GM23248 (cell line): ENCODE results near the gene MARK3. TPM values are rescaled to one million over a fixed set of nuclear protein-coding genes. Genes with fewer than 3 reads are reported as not detected.

Experiments
- DNase-seq: peaks from one replicate; pipeline ENCODE4 v3.0.0-alpha.2; 2015
- H2AFZ ChIP-seq: fragments of 200-600 bp; sonication (generic); 2 replicates; pipeline ENCODE4 v1.6.1; 2016; ENCODE audit warnings: antibody characterized with exemption
- H3F3A ChIP-seq: fragments of 200-600 bp; sonication (generic); 2 replicates; pipeline ENCODE4 v1.6.1; 2016; ENCODE audit warnings: mild to moderate bottlenecking, antibody characterized with exemption, mixed run types; ENCODE audit not compliant: insufficient read depth
- H3K27ac ChIP-seq: fragments of 200-600 bp; sonication (generic); 2 replicates; pipeline ENCODE4 v1.5.1; 2016; ENCODE audit warnings: mild to moderate bottlenecking
- H3K27me3 ChIP-seq: fragments of 200-600 bp; sonication (generic); replicated peaks from 2 replicates; pipeline ENCODE4 v1.6.1; 2016; ENCODE audit warnings: mild to moderate bottlenecking; ENCODE audit not compliant: insufficient read depth
- H3K36me3 ChIP-seq: fragments of 200-600 bp; sonication (generic); 2 replicates; pipeline ENCODE4 v1.6.1; 2016; ENCODE audit warnings: low read depth, mild to moderate bottlenecking
- H3K4me1 ChIP-seq: fragments of 200-600 bp; sonication (generic); 2 replicates; pipeline ENCODE4 v1.6.1; 2016; ENCODE audit warnings: mild to moderate bottlenecking; ENCODE audit not compliant: insufficient read depth
- H3K4me2 ChIP-seq: fragments of 200-600 bp; sonication (generic); one replicate; pipeline ENCODE4 v1.6.1; 2016; ENCODE audit warnings: mild to moderate bottlenecking; ENCODE audit not compliant: unreplicated experiment
- H3K4me3 ChIP-seq: fragments of 200-600 bp; sonication (generic); 2 replicates; pipeline ENCODE4 v1.5.1; 2016; ENCODE audit warnings: mild to moderate bottlenecking
- H3K79me2 ChIP-seq: fragments of 200-600 bp; sonication (generic); 2 replicates; pipeline ENCODE4 v1.6.1; 2016; ENCODE audit warnings: mild to moderate bottlenecking; ENCODE audit not compliant: insufficient read depth
- H3K9ac ChIP-seq: fragments of 200-600 bp; sonication (generic); 2 replicates; pipeline ENCODE4 v1.6.1; 2016; ENCODE audit warnings: mild to moderate bottlenecking
- H3K9me2 ChIP-seq: fragments of 200-600 bp; sonication (generic); 2 replicates; pipeline ENCODE4 v1.6.1; 2016; ENCODE audit warnings: mixed run types, mild to moderate bottlenecking, moderate library complexity; ENCODE audit not compliant: insufficient read depth
- H3K9me3 ChIP-seq: fragments of 200-600 bp; sonication (generic); one replicate; pipeline ENCODE4 v1.6.1; 2017; ENCODE audit warnings: low read depth
- H4K20me1 ChIP-seq: fragments of 200-600 bp; sonication (generic); 2 replicates; pipeline ENCODE4 v1.6.0; 2016; ENCODE audit not compliant: insufficient read depth
- EZH2 ChIP-seq: fragments of 200-600 bp; sonication (generic); IDR thresholded peaks from 2 replicates; pipeline ENCODE4 v1.6.1; 2018; ENCODE audit warnings: antibody characterized with exemption, mild to moderate bottlenecking; ENCODE audit not compliant: insufficient read depth, poor library complexity, severe bottlenecking
- EZH2phosphoT487 ChIP-seq: fragments of 200-600 bp; sonication (generic); IDR thresholded peaks from 2 replicates; pipeline ENCODE4 v1.6.1; 2018; ENCODE audit warnings: antibody characterized with exemption, moderate library complexity, mild to moderate bottlenecking, low read depth; ENCODE audit not compliant: insufficient read depth
- WGBS, 2 experiments: methylation state at CpG; one replicate each; pipeline ENCODE4 v1.1.6; 2015 to 2017; ENCODE audit warnings: low lambda C conversion rate in 2 of 2, low coverage in 1 of 2; ENCODE audit errors: missing lambda C conversion rate in 2 of 2; 5-methylcytosine and 5-hydroxymethylcytosine counted together
- in situ Hi-C: fragments of 300-500 bp; cut with MboI; formaldehyde crosslinking; loops from 2 replicates; pipeline ENCODE4 v1.15.0; 2020
- polyA plus RNA-seq: library from polyadenylated mRNA; unstranded; fragments of >200 nt; fragmentation: Nextera tagmentation; extraction: Ambion mirVana; gene quantifications from 2 replicates; pipeline ENCODE4 v1.2.1, GENCODE V29; 2016
- total RNA-seq: library from RNA; depleted of rRNA; stranded (reverse); fragments of >200 nt; shearing (Covaris generic); gene quantifications from 2 replicates; pipeline ENCODE4 v1.2.3, GENCODE V29; 2014

MARK3 gene
- total and polyA plus RNA-seq, 2 experiments from 2014 or later, result 32.9 to 80.6 TPM

DNA sequence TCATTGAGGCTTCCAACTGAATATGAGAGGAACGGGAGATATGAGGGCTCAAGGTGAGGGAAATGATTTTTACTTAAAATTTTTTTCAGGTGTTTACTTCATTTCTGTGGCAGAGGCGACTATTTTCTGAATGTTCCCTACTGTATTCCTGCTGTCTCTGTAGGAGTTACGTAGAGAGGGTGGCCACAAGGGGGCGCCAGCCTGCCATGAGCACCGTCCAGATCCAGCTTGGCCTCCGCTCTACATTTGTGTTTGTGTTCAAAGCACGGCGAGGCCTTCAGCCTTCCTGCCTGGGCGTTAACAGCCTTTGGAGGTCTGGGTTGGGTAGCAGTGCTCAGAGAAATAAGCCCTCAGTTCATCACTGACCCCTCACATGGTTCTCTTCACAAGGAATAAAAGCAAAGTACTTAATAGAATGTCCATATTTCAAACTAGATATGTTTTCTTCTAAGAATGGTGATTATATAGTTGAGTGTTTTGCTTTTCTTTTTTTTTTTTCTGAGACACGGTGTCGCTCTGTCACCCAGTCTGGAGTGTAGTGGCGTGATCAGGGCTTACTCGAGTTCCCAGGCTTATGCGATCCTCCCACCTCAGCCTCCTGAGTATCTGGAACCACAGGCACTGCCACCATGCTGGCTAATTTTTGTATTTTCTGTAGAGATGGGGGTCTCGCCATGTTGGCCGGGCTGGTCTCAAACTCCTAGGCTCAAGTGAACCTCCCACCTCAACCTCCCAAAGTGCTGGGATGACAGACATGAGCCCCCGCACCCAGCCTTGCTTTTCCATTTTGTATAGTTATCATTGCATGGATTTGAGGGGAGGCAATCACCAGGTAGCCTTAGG lies 115.2 kb downstream of the MARK3 start:
- H2AFZ ChIP-seq, result no peak overlapping the region
- no peaks in the 10 kb centered on the region for H4K20me1 ChIP-seq
- peaks cover 49% of the 10 kb centered on the region for H3K79me2 ChIP-seq
- H3K4me2 ChIP-seq, result no peak overlapping the region
- H3K27me3 ChIP-seq, result no peaks in the 10 kb centered on the region
- peaks cover 60% of the 10 kb centered on the region for H3K36me3 ChIP-seq
- H3K9me3 ChIP-seq, result no peaks in the 10 kb centered on the region
- in situ Hi-C loops, result no loop called here
- no peak overlapping the region for H3K4me3 ChIP-seq
- H3K9ac ChIP-seq, result peak overlapping the region; percentile 41; the same call in 1 of the 2 replicates
- peaks cover 4% of the 10 kb centered on the region; the same call in 1 of the 2 replicates for H3K4me1 ChIP-seq
- peak; percentile 94 for DNase-seq
- TF ChIP-seq EZH2 (no peak), EZH2phosphoT487 (no peak)
- H3K27ac ChIP-seq, result peak overlapping the region; percentile 39
- no peaks in the 10 kb centered on the region for H3K9me2 ChIP-seq
- peaks cover 17% of the 10 kb centered on the region; the same call in 1 of the 2 replicates for H3F3A ChIP-seq
- 38% methylated on average over 17 of the region's 17 CpGs for WGBS, 2 experiments

GRCh38 chr14:103501041-103501870 lies 116.0 kb downstream of the MARK3 start:
- Histone ChIP-seq H3F3A (peaks cover 17% of the 10 kb centered on the region; the same call in 1 of the 2 replicates), H2AFZ (no peak overlapping the region), H3K79me2 (peaks cover 45% of the 10 kb centered on the region), H3K4me1 (peaks cover 4% of the 10 kb centered on the region; the same call in 1 of the 2 replicates), H3K9ac (no peak overlapping the region), H3K27ac (no peak overlapping the region; the same call in 1 of the 2 replicates), H3K9me2 (no peaks in the 10 kb centered on the region), H3K27me3 (no peaks in the 10 kb centered on the region), H3K4me3 (no peak overlapping the region), H4K20me1 (no peaks in the 10 kb centered on the region), H3K4me2 (no peak overlapping the region), H3K9me3 (no peaks in the 10 kb centered on the region), H3K36me3 (peaks cover 53% of the 10 kb centered on the region)
- WGBS, 2 experiments, result 74 to 77% methylated on average over 11 of the region's 11 CpGs
- no peak for DNase-seq
- in situ Hi-C loops, result no loop called here
- TF ChIP-seq EZH2phosphoT487, result no peak
- TF ChIP-seq EZH2, result no peak

DNA sequence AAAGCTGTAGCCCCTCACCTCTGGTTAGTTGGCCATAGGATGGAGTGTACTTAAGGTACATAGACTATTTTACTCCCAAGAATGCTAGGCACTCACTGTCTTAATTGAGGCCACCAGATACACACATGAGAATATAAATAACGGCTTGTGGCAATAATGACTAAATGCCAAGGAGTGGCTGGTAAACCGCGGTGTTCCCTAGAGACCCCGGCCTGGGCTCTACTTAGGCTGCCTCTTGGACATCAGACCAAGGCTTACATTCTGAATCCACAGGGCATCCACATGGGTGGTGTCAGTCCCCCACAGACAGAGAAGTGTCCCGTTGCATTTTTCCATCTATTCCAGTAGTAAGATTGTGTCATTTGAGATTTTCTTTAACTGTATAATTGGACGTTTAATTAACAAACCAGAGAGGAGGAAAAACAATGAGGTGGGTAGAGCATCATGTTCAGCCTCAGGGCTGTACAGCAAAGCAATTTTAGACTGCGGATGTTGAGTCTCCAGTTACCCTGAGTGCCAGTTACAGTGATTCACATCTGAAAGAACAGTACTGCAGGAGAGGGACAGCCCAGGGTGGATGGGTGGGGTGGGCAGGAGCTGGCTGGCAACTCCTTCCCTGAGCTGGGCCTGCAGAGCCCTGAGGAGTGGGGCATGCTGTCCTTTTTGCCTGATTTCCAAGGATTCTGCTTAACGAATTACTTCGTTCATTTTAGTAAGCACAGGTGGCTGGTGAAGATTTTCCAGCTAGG lies 116.9 kb downstream of the MARK3 start:
- Histone ChIP-seq H3K4me1 (peaks cover 4% of the 10 kb centered on the region; the same call in 1 of the 2 replicates), H3K4me2 (no peak overlapping the region), H2AFZ (no peak overlapping the region), H3K27ac (no peak overlapping the region), H3F3A (peaks cover 17% of the 10 kb centered on the region; the same call in 1 of the 2 replicates), H3K9me3 (no peaks in the 10 kb centered on the region), H3K79me2 (peaks cover 42% of the 10 kb centered on the region), H3K9ac (no peak overlapping the region), H3K9me2 (no peaks in the 10 kb centered on the region), H3K27me3 (no peaks in the 10 kb centered on the region), H3K36me3 (peaks cover 51% of the 10 kb centered on the region), H4K20me1 (no peaks in the 10 kb centered on the region), H3K4me3 (no peak overlapping the region)
- TF ChIP-seq EZH2phosphoT487 (no peak), EZH2 (no peak)
- in situ Hi-C loops, result no loop called here
- DNase-seq, result no peak
- 86 to 88% methylated on average over 9 of the region's 9 CpGs for WGBS, 2 experiments

GRCh38 chr14:103502877-103503276 lies 117.7 kb downstream of the MARK3 start:
- Histone ChIP-seq H3K4me1 (peaks cover 4% of the 10 kb centered on the region; the same call in 1 of the 2 replicates), H2AFZ (no peak overlapping the region)

More at GRCh38 chr14:103502877-103503276, 117.7 kb downstream of the MARK3 start:
- H3K4me2 ChIP-seq, result no peak overlapping the region
- H3K9me3 ChIP-seq, result no peaks in the 10 kb centered on the region
- no peak overlapping the region for H3K9ac ChIP-seq
- H3K27ac ChIP-seq, result no peak overlapping the region
- H3K9me2 ChIP-seq, result no peaks in the 10 kb centered on the region
- peaks cover 17% of the 10 kb centered on the region; the same call in 1 of the 2 replicates for H3F3A ChIP-seq
- H3K4me3 ChIP-seq, result no peak overlapping the region
- DNase-seq, result no peak
- in situ Hi-C loops, result no loop called here
- H4K20me1 ChIP-seq, result no peaks in the 10 kb centered on the region
- H3K79me2 ChIP-seq, result peaks cover 38% of the 10 kb centered on the region
- TF ChIP-seq EZH2phosphoT487, result no peak
- TF ChIP-seq EZH2, result no peak
- H3K36me3 ChIP-seq, result peaks cover 52% of the 10 kb centered on the region
- no peaks in the 10 kb centered on the region for H3K27me3 ChIP-seq
- WGBS, 2 experiments, result 94 to 96% methylated on average over 18 of the region's 18 CpGs
